GM23338 (cell line): ENCODE data around the gene TARP.
"Not testable (repeated sequence)": the region's sequence is repeated elsewhere in the genome, so short reads cannot be mapped to it uniquely, and the experiment has no call there.

Experiments
- ATAC-seq: fragments of 200-7000 bp; cut with Tn5 transposase; 3 replicates; pipeline ENCODE4 v1.9.1; 2020
- DNase-seq: peaks from one replicate; pipeline ENCODE4 v3.0.0-alpha.2; 2015; ENCODE audit warnings: low spot score
- H2AFZ ChIP-seq: fragments of 200-600 bp; sonication (generic); 2 replicates; pipeline ENCODE4 v1.8.0; 2016; ENCODE audit warnings: antibody characterized with exemption, mild to moderate bottlenecking, moderate library complexity
- H3F3A ChIP-seq: fragments of 200-600 bp; sonication (generic); replicated peaks from 2 replicates; pipeline ENCODE4 v1.8.0; 2017; ENCODE audit warnings: antibody characterized with exemption, mixed run types, low read depth
- H3K27ac ChIP-seq: fragments of 200-600 bp; sonication (generic); 2 replicates; pipeline ENCODE4 v1.6.1; 2016; ENCODE audit warnings: low read depth
- H3K27me3 ChIP-seq: fragments of 200-600 bp; sonication (generic); 2 replicates; pipeline ENCODE4 v1.8.0; 2016; ENCODE audit warnings: mild to moderate bottlenecking, mixed run types, moderate library complexity; ENCODE audit not compliant: insufficient read depth
- H3K36me3 ChIP-seq: fragments of 200-600 bp; sonication (generic); 2 replicates; pipeline ENCODE4 v1.8.0; 2016; ENCODE audit warnings: mild to moderate bottlenecking; ENCODE audit not compliant: insufficient read depth
- H3K4me1 ChIP-seq: fragments of 200-600 bp; sonication (generic); 2 replicates; pipeline ENCODE4 v1.8.0; 2016; ENCODE audit warnings: mild to moderate bottlenecking, moderate library complexity; ENCODE audit not compliant: insufficient read depth
- H3K4me2 ChIP-seq: fragments of 200-600 bp; sonication (generic); 2 replicates; pipeline ENCODE4 v1.7.1; 2017; ENCODE audit warnings: mixed run types
- H3K4me3 ChIP-seq: fragments of 200-600 bp; sonication (generic); 2 replicates; pipeline ENCODE4 v1.6.1; 2016; ENCODE audit warnings: mixed run types
- H3K79me2 ChIP-seq: fragments of 200-600 bp; sonication (generic); replicated peaks from 2 replicates; pipeline ENCODE4 v1.8.0; 2017; ENCODE audit warnings: mild to moderate bottlenecking; ENCODE audit not compliant: insufficient read depth
- H3K9me2 ChIP-seq: fragments of 200-600 bp; sonication (generic); 2 replicates; pipeline ENCODE4 v1.8.0; 2017; ENCODE audit not compliant: insufficient read depth
- H4K20me1 ChIP-seq: fragments of 200-600 bp; sonication (generic); replicated peaks from 2 replicates; pipeline ENCODE4 v1.8.0; 2017; ENCODE audit warnings: mild to moderate bottlenecking; ENCODE audit not compliant: insufficient read depth
- H3K27ac Mint-ChIP-seq: 2 replicates; pipeline ENCODE4 v1.8.0; 2020; ENCODE audit warnings: inconsistent platforms, mild to moderate bottlenecking, moderate library complexity, mixed read lengths
- H3K27me3 Mint-ChIP-seq: 3 replicates; pipeline ENCODE4 v1.8.0; 2022; ENCODE audit warnings: low read depth, mild to moderate bottlenecking, moderate library complexity, mixed read lengths, inconsistent platforms; ENCODE audit not compliant: insufficient read depth, poor library complexity
- H3K36me3 Mint-ChIP-seq: 3 replicates; pipeline ENCODE4 v1.8.0; 2021; ENCODE audit warnings: low read depth, mild to moderate bottlenecking, inconsistent platforms, moderate library complexity, mixed read lengths
- H3K4me1 Mint-ChIP-seq: 3 replicates; pipeline ENCODE4 v1.8.0; 2020; ENCODE audit warnings: mild to moderate bottlenecking, inconsistent platforms, mixed read lengths
- H3K4me3 Mint-ChIP-seq: 3 replicates; pipeline ENCODE4 v1.8.0; 2021; ENCODE audit warnings: moderate library complexity, mild to moderate bottlenecking, inconsistent platforms, mixed read lengths
- H3K9me3 Mint-ChIP-seq: 3 replicates; pipeline ENCODE4 v1.8.0; 2020; ENCODE audit warnings: moderate library complexity, mild to moderate bottlenecking, inconsistent platforms, mixed read lengths
- CTCF ChIP-seq, 2 experiments: fragments of 200-600 bp in 1 of 2; sonication (generic) in 1 of 2; conservative IDR thresholded peaks; 2 replicates each; pipeline versions ENCODE4 v1.5.1 to v1.6.1; 2016 to 2017; ENCODE audit warnings: antibody characterized with exemption in 2 of 2, low read depth in 2 of 2, mild to moderate bottlenecking in 2 of 2, moderate library complexity in 1 of 2
- EZH2 ChIP-seq: fragments of 200-600 bp; sonication (generic); IDR thresholded peaks from one replicate; pipeline ENCODE4 v1.8.0; 2017; ENCODE audit warnings: antibody characterized with exemption, mild to moderate bottlenecking, low read depth; ENCODE audit not compliant: unreplicated experiment
- NANOG ChIP-seq: IDR thresholded peaks from 2 replicates; pipeline ENCODE4 v1.6.1; 2016; ENCODE audit warnings: antibody characterized with exemption, borderline replicate concordance
- REST ChIP-seq: IDR thresholded peaks from one replicate; pipeline ENCODE4 v1.6.1; 2018; ENCODE audit warnings: antibody characterized with exemption; ENCODE audit not compliant: unreplicated experiment
- ZNF114 ChIP-seq: fragments of 250-450 bp; sonication (Bioruptor Pico); IDR thresholded peaks from 2 replicates; pipeline ENCODE4 v1.5.0; 2020; ENCODE audit warnings: mild to moderate bottlenecking, moderate library complexity
- ZNF331 ChIP-seq: fragments of 250-450 bp; sonication (Bioruptor Pico); IDR thresholded peaks from 2 replicates; pipeline ENCODE4 v1.5.0; 2020; ENCODE audit warnings: low read depth, mild to moderate bottlenecking, moderate library complexity
- ZNF462 ChIP-seq: fragments of 250-450 bp; sonication (Bioruptor Pico); IDR thresholded peaks from 2 replicates; pipeline ENCODE4 v1.5.0; 2020; ENCODE audit warnings: mild to moderate bottlenecking, moderate library complexity

TARP gene

GRCh38 chr7:38239129-38239528 is 34.3 kb downstream of the TARP start:
- H3K9me3 Mint-ChIP-seq, H3K4me1 Mint-ChIP-seq, H4K20me1 ChIP-seq, H3K4me3 Mint-ChIP-seq, H3F3A ChIP-seq, H3K36me3 ChIP-seq, H3K9me2 ChIP-seq, H3K27me3 Mint-ChIP-seq, H3K27me3 ChIP-seq, DNase-seq, H2AFZ ChIP-seq, H3K36me3 Mint-ChIP-seq, H3K4me2 ChIP-seq, H3K27ac ChIP-seq, H3K27ac Mint-ChIP-seq, ATAC-seq, H3K4me1 ChIP-seq, H3K4me3 ChIP-seq, H3K79me2 ChIP-seq: not testable (repeated sequence)

GRCh38 chr7:38235606-38236005 is 37.8 kb downstream of the TARP start:
- no peaks in the 10 kb centered on the region; the same call in 1 of the 2 replicates for H3K36me3 ChIP-seq
- H3K27me3 Mint-ChIP-seq: no peaks in the 10 kb centered on the region
- no peaks in the 10 kb centered on the region for H3K4me1 ChIP-seq
- ATAC-seq (no peak), DNase-seq (no peak)
- H4K20me1 ChIP-seq: no peaks in the 10 kb centered on the region
- no peak overlapping the region for H3K4me3 ChIP-seq
- H3K4me3 Mint-ChIP-seq: no peak overlapping the region
- H3K79me2 ChIP-seq: no peaks in the 10 kb centered on the region
- no peak overlapping the region for H3K27ac Mint-ChIP-seq
- H3K4me2 ChIP-seq: no peak overlapping the region
- no peak overlapping the region for H3K27ac ChIP-seq
- peaks cover 1% of the 10 kb centered on the region; the same call in 1 of the 3 replicates for H3K36me3 Mint-ChIP-seq
- no peak overlapping the region for H2AFZ ChIP-seq
- TF ChIP-seq REST (no peak), CTCF (conservative IDR thresholded peaks at IDR 0.05; ENCODE audit: low read depth in 2 of 2) (no peak), ZNF114 (CRISPR knock-in tag) (no peak), NANOG (no peak), ZNF462 (CRISPR knock-in tag) (no peak), ZNF331 (no peak), EZH2 (no peak)
- H3K4me1 Mint-ChIP-seq: no peaks in the 10 kb centered on the region
- no peaks in the 10 kb centered on the region for H3K9me3 Mint-ChIP-seq
- no peaks in the 10 kb centered on the region for H3F3A ChIP-seq
- no peaks in the 10 kb centered on the region for H3K9me2 ChIP-seq
- no peaks in the 10 kb centered on the region for H3K27me3 ChIP-seq
